Hepatic stellate cell (primary cell): Measurements from ENCODE around the gene VPS33B.
A peak's percentile ranks its signal among the peaks of the same experiment; 100 is the strongest.
"Not testable (repeated sequence)": the region's sequence is repeated elsewhere in the genome, so short reads cannot be mapped to it uniquely, and the experiment has no call there.

Experiments used
- DNase-seq: peaks from one replicate; pipeline ENCODE4 v3.0.0; 2011; ENCODE audit warnings: low spot score

Gene VPS33B

GRCh38 chr15:91031796-91032195, 9.4 kb upstream of the VPS33B start:
- no peak for DNase-seq

- DNase-seq, result no peak
These were observed 5.3 kb upstream of the VPS33B start for GRCh38 chr15:91027677-91028076.

- DNase-seq, result no peak
These were observed 1.3 kb upstream of the VPS33B start for GRCh38 chr15:91023720-91024119.

GRCh38 chr15:91022832-91023129, 387 bp upstream of the VPS33B start:
- DNase-seq, result no peak

GRCh38 chr15:91021516-91022074, 799 bp downstream of the VPS33B start:
- DNase-seq, result no peak

- no peak for DNase-seq
These were observed 4.2 kb downstream of the VPS33B start for GRCh38 chr15:91018158-91018557.

GRCh38 chr15:91017716-91018115, 4.7 kb downstream of the VPS33B start:
- DNase-seq, result no peak

GRCh38 chr15:91013701-91014100, 8.7 kb downstream of the VPS33B start:
- DNase-seq, result not testable (repeated sequence)

- no peak for DNase-seq
These were observed 15.1 kb downstream of the VPS33B start for GRCh38 chr15:91007266-91007665.

GRCh38 chr15:91001209-91001608, 21.2 kb downstream of the VPS33B start:
- no peak for DNase-seq

- no peak for DNase-seq
These were observed 23.7 kb downstream of the VPS33B start for GRCh38 chr15:90998737-90999136.

- peak; percentile 99 for DNase-seq
These were observed 27.7 kb downstream of the VPS33B start, which contains the start of gene PRC1 for GRCh38 chr15:90994417-90995311. Gene PRC1 (minus strand): TSS chr15:90994535. CDS start chr15:90994417, 118 bp downstream.

GRCh38 chr15:90994059-90994416, 28.4 kb downstream of the VPS33B start:
- DNase-seq, result no peak

- no peak for DNase-seq
These were observed 30.7 kb downstream of the VPS33B start for GRCh38 chr15:90991587-90992285.

- DNase-seq, result no peak
These were observed 31.9 kb downstream of the VPS33B start for GRCh38 chr15:90990446-90990845.

GRCh38 chr15:90989040-90989768, 33.2 kb downstream of the VPS33B start:
- DNase-seq, result no peak

GRCh38 chr15:90988296-90988695, 34.1 kb downstream of the VPS33B start:
- DNase-seq, result no peak

GRCh38 chr15:90987561-90988141, 34.7 kb downstream of the VPS33B start:
- no peak for DNase-seq

- no peak for DNase-seq
These were observed 35.4 kb downstream of the VPS33B start for GRCh38 chr15:90986790-90987507.

- DNase-seq, result no peak
These were observed 40.3 kb downstream of the VPS33B start for GRCh38 chr15:90982135-90982534.

GRCh38 chr15:90981681-90982080, 40.7 kb downstream of the VPS33B start:
- no peak for DNase-seq
